ENCODE results near the gene DGCR6L.
"Not testable (repeated sequence)": the region's sequence is repeated elsewhere in the genome, so short reads cannot be mapped to it uniquely, and the experiment has no call there.

The DGCR6L gene

GRCh38 chr22:20304646-20305045, 15.2 kb downstream of the DGCR6L start:
- H3K27me3 ChIP-seq: no peaks in the 10 kb centered on the region
- no peak overlapping the region for H3K4me3 ChIP-seq
- H3K9ac ChIP-seq: no peak overlapping the region
- H3K4me1 ChIP-seq: peaks cover 52% of the 10 kb centered on the region
- H4K20me1 ChIP-seq: no peaks in the 10 kb centered on the region
- no peak for TF ChIP-seq Cebpa-rat (IDR thresholded peaks at IDR 0.05)
- no peaks in the 10 kb centered on the region for H3K9me3 ChIP-seq
- no peak overlapping the region for H3K4me2 ChIP-seq
- H3K27ac ChIP-seq: no peak overlapping the region
- no peaks in the 10 kb centered on the region for H3K36me3 ChIP-seq

- H3K27ac ChIP-seq, H4K20me1 ChIP-seq, H3K36me3 ChIP-seq, H3K9me3 ChIP-seq, H3K9ac ChIP-seq, H3K4me3 ChIP-seq, H3K27me3 ChIP-seq, H3K4me2 ChIP-seq: not testable (repeated sequence)
- H3K4me1 ChIP-seq: peaks cover 47% of the 10 kb centered on the region
These were observed 16.7 kb downstream of the DGCR6L start for GRCh38 chr22:20303229-20303534.

- H3K36me3 ChIP-seq: no peaks in the 10 kb centered on the region
- H4K20me1 ChIP-seq: no peaks in the 10 kb centered on the region
- H3K27ac ChIP-seq: no peak overlapping the region
- H3K4me1 ChIP-seq: peaks cover 46% of the 10 kb centered on the region
- no peaks in the 10 kb centered on the region for H3K27me3 ChIP-seq
- H3K4me2 ChIP-seq: no peak overlapping the region
- H3K9me3 ChIP-seq: no peaks in the 10 kb centered on the region
- no peak overlapping the region for H3K4me3 ChIP-seq
- no peak overlapping the region for H3K9ac ChIP-seq
- TF ChIP-seq Cebpa-rat (IDR thresholded peaks at IDR 0.05): no peak
These were observed 17.2 kb downstream of the DGCR6L start for GRCh38 chr22:20302438-20303228.

DNA sequence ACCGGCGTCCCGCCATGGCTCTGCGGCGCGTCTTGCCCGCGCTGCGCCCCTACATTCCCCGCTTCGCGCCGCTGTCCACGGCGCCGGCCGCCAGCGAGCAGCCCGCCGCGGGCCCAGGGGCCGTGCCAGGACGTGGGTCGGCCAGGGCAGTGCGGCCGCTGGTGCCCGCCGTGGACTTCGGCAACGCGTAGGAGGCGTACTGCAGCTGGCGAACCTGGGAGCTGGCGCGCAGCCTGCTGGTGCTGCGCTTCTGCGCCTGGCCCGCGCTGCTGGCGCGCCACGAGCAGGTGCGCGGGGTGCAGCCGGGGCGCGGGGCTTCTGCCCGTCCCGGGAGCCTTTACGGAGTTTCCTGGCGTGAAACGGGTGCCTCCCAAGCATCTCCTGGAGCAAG, 20.1 kb downstream of the DGCR6L start:
- peaks cover 19% of the 10 kb centered on the region for H3K4me1 ChIP-seq
- no peaks in the 10 kb centered on the region for H3K9me3 ChIP-seq
- H3K27ac ChIP-seq: no peak overlapping the region
- H3K36me3 ChIP-seq: no peaks in the 10 kb centered on the region
- H4K20me1 ChIP-seq: no peaks in the 10 kb centered on the region
- peak overlapping the region; percentile 96 for H3K4me2 ChIP-seq
- H3K27me3 ChIP-seq: no peaks in the 10 kb centered on the region
- peak overlapping the region; percentile 45; the same call in 1 of the 2 replicates for H3K9ac ChIP-seq
- TF ChIP-seq Cebpa-rat (IDR thresholded peaks at IDR 0.05): no peak
- H3K4me3 ChIP-seq: peak overlapping the region; percentile 68

DNA sequence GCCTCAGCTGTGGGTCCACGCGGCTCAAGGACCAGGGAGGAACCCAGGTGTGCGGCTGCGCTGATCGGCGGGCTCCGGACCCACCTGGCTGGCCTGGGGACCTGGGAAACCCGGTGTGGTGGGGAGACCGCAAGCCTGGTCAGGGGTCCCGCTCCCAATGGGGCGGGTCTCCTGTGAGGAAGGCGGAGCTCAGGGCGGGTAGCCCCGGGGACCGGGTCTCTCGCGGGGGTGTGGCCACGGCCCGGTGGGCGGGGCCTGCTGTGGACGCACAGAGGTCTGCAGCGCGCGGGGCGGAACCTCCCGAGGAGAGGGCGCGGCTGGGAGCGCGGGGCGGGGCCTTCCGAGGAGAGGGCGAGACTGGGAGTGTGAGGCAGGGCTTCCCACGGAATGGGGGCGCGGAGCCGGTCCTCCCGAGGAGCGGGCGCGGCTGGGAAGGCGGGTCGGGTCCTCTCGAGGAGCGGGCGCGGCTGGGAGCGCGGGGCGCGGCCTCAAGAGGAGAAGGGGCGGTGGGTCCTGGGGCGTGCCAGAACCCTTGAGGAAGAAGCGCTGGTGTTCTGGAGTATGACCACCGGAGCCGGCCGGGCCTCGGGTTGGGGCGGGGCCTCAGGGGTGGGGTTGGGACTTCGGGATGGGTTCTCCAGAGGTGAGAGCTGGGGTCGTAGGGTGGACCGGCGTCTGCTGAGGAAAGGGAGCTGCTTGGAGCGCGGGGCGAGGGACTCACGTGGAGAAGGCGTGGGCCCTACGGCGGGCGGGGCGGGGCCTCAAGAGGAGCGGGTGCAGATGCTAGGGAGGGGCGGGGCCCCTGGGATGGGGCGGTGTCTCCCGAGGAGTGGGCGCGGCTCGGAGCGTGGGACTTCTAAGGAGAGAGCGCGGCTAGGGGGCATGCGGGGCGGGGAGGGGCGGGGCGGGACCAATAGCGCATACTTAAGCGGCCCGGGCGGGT, 20.8 kb downstream of the DGCR6L start:
- no peaks in the 10 kb centered on the region for H3K27me3 ChIP-seq
- peak overlapping the region; percentile 55; the same call in 1 of the 2 replicates for H3K9ac ChIP-seq
- peak overlapping the region; percentile 68 for H3K4me3 ChIP-seq
- peak overlapping the region; percentile 96 for H3K4me2 ChIP-seq
- TF ChIP-seq Cebpa-rat (IDR thresholded peaks at IDR 0.05): no peak
- peaks cover 19% of the 10 kb centered on the region for H3K4me1 ChIP-seq
- no peaks in the 10 kb centered on the region for H3K9me3 ChIP-seq
- no peaks in the 10 kb centered on the region for H4K20me1 ChIP-seq
- H3K27ac ChIP-seq: no peak overlapping the region
- no peaks in the 10 kb centered on the region for H3K36me3 ChIP-seq

DNA sequence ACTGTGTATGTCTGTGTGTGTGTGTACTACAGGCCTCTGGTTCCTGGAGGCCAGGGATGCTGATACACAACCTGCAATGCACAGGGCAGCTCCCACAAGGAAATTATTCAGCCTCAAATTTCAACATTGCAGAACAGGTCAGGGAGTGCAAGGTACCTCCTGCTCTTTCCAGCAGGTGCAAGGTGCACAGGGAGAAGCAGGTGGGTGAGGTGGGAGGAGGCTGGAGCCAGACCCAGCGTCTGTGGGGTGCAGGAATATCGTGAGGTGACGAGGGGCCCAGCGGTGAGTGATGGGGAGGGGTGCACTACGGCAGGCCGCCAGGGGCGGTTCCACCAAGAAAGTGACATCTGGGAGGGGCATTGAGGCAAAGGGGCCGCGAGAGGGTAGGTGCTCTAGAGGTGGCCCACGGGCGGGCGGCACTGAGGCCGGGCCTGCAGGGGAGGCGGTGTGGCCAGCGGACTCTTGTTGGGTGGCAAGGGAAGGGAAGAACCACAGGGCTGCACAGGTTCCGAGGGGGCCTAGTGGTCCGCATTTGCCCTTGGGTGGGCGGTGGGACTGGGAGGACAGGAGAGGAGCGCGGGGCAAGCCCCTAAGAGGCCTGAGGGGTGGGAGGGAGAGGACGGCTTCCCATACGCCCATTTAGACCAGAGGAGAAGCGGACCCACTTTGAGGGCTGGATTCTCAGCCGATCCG, 21.6 kb downstream of the DGCR6L start:
- no peak overlapping the region for H3K27ac ChIP-seq
- no peaks in the 10 kb centered on the region for H4K20me1 ChIP-seq
- H3K9ac ChIP-seq: no peak overlapping the region
- H3K4me3 ChIP-seq: peak overlapping the region; percentile 68; the same call in 1 of the 2 replicates
- peaks cover 20% of the 10 kb centered on the region for H3K4me1 ChIP-seq
- TF ChIP-seq Cebpa-rat (IDR thresholded peaks at IDR 0.05): no peak
- H3K4me2 ChIP-seq: peak overlapping the region; percentile 96
- no peaks in the 10 kb centered on the region for H3K9me3 ChIP-seq
- H3K27me3 ChIP-seq: no peaks in the 10 kb centered on the region
- H3K36me3 ChIP-seq: no peaks in the 10 kb centered on the region

GRCh38 chr22:20297414-20298109, 22.3 kb downstream of the DGCR6L start:
- H3K4me1 ChIP-seq: peaks cover 27% of the 10 kb centered on the region
- H3K36me3 ChIP-seq: no peaks in the 10 kb centered on the region
- no peak for TF ChIP-seq Cebpa-rat (IDR thresholded peaks at IDR 0.05)
- H3K4me2 ChIP-seq: peak overlapping the region; percentile 96; the same call in 1 of the 2 replicates
- H3K27ac ChIP-seq: no peak overlapping the region
- no peaks in the 10 kb centered on the region for H3K27me3 ChIP-seq
- H3K4me3 ChIP-seq: no peak overlapping the region
- H3K9ac ChIP-seq: no peak overlapping the region
- no peaks in the 10 kb centered on the region for H3K9me3 ChIP-seq
- H4K20me1 ChIP-seq: no peaks in the 10 kb centered on the region

DNA sequence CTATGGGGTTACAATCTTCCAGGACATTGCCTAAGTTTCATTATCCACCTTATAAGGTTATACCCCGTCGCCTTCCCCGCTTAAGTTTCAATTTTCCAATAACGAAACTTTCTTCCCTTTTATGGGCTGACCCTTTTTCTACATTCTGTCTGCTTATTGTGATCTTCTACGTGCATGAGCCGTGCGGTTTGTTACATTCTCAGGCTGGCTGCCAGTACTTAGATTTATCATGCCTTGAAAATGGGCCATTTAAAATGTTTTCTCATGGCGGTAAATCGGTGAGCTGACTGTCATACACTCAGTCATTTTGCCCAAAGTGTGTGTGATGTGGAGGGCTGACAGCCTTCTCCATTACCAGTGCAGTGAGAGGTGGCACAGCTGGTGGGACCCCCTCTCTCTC, 23.3 kb downstream of the DGCR6L start:
- no peak for TF ChIP-seq Cebpa-rat (IDR thresholded peaks at IDR 0.05)
- no peak overlapping the region for H3K4me2 ChIP-seq

More for the DNA sequence above, 23.3 kb downstream of the DGCR6L start:
- H3K9me3 ChIP-seq: no peaks in the 10 kb centered on the region
- H3K27ac ChIP-seq: no peak overlapping the region
- H3K4me3 ChIP-seq: no peak overlapping the region
- H3K36me3 ChIP-seq: no peaks in the 10 kb centered on the region
- peaks cover 36% of the 10 kb centered on the region for H3K4me1 ChIP-seq
- H4K20me1 ChIP-seq: no peaks in the 10 kb centered on the region
- H3K9ac ChIP-seq: no peak overlapping the region
- H3K27me3 ChIP-seq: no peaks in the 10 kb centered on the region

Measured in BLaER1 (cell line).